ENCODE measurements around the gene OR2H2. TPM values are rescaled to one million over a fixed set of nuclear protein-coding genes. Genes with fewer than 3 reads are reported as not detected.

The OR2H2 gene
- total and polyA plus RNA-seq, 5 donors from 2014 or later = not detected

GRCh38 chr6:29608131-29608530, 23.2 kb downstream of the OR2H2 start:
- no peak overlapping the region for H3K4me3 Mint-ChIP-seq
- H3K27ac ChIP-seq (ENCODE audit: insufficient read depth, low read length, poor library complexity, severe bottlenecking) = no peak overlapping the region
- peaks cover 13% of the 10 kb centered on the region for H3K36me3 ChIP-seq (ENCODE audit: control insufficient read depth, insufficient read depth, low read length)
- ATAC-seq (ENCODE audit: low read depth in 2 of 2) (no peak), DNase-seq (no peak)
- H3K27me3 ChIP-seq (ENCODE audit: control insufficient read depth, insufficient read depth, low read length) = no peaks in the 10 kb centered on the region
- H3K9me3 ChIP-seq (ENCODE audit: control insufficient read depth in 2 of 2, low read length in 2 of 2) = no peaks in the 10 kb centered on the region
- H3K36me3 Mint-ChIP-seq = peaks cover 73% of the 10 kb centered on the region
- no peaks in the 10 kb centered on the region for H3K27me3 Mint-ChIP-seq
- H3K9me3 Mint-ChIP-seq = no peaks in the 10 kb centered on the region
- no peaks in the 10 kb centered on the region for H3K4me1 Mint-ChIP-seq
- no peak overlapping the region for H3K27ac Mint-ChIP-seq
- no peak overlapping the region for H3K4me3 ChIP-seq (ENCODE audit: low read depth, low read length)
- no peaks in the 10 kb centered on the region for H3K4me1 ChIP-seq (ENCODE audit: control insufficient read depth, insufficient read depth, low read length, poor library complexity, severe bottlenecking)

GRCh38 chr6:29610540-29610939, 25.6 kb downstream of the OR2H2 start:
- no peak overlapping the region for H3K4me3 ChIP-seq (ENCODE audit: low read depth, low read length)
- H3K27ac Mint-ChIP-seq = peak overlapping the region in 1 of 3 donors; percentile 4
- H3K4me3 Mint-ChIP-seq = no peak overlapping the region
- DNase-seq (no peak), ATAC-seq (ENCODE audit: low read depth in 2 of 2) (no peak)
- H3K36me3 ChIP-seq (ENCODE audit: control insufficient read depth, insufficient read depth, low read length) = peaks cover 19% of the 10 kb centered on the region
- no peaks in the 10 kb centered on the region for H3K27me3 Mint-ChIP-seq
- H3K4me1 ChIP-seq (ENCODE audit: control insufficient read depth, insufficient read depth, low read length, poor library complexity, severe bottlenecking) = no peaks in the 10 kb centered on the region
- no peaks in the 10 kb centered on the region for H3K4me1 Mint-ChIP-seq
- no peaks in the 10 kb centered on the region for H3K9me3 Mint-ChIP-seq
- no peaks in the 10 kb centered on the region for H3K9me3 ChIP-seq (ENCODE audit: control insufficient read depth in 2 of 2, low read length in 2 of 2)
- peaks cover 70% of the 10 kb centered on the region for H3K36me3 Mint-ChIP-seq
- no peak overlapping the region for H3K27ac ChIP-seq (ENCODE audit: insufficient read depth, low read length, poor library complexity, severe bottlenecking)
- no peaks in the 10 kb centered on the region for H3K27me3 ChIP-seq (ENCODE audit: control insufficient read depth, insufficient read depth, low read length)

DNA sequence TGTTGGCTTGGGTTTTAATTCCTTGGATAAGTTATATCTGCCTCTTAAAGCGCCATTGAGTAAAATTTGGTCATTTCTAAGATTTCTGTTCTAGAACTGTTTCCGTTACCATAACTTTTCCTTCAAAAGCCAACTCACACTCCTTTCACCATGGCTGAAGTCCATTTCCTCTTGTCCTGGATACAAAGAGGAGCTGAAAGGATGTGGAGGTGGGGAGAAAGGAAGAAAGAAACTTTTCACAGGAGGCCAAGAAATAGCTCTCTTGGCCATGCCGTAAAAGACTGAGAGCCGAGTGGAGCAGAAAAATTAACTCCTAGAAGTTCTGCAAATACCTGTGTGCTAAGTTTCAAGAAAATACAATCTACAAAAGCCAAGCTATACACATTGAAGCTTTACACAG, 26.5 kb downstream of the OR2H2 start:
- Mint-ChIP-seq H3K36me3 (peaks cover 61% of the 10 kb centered on the region), H3K4me3 (no peak overlapping the region), H3K4me1 (no peaks in the 10 kb centered on the region), H3K9me3 (no peaks in the 10 kb centered on the region), H3K27me3 (no peaks in the 10 kb centered on the region), H3K27ac (no peak overlapping the region)
- H3K36me3 ChIP-seq (ENCODE audit: control insufficient read depth, insufficient read depth, low read length) = peaks cover 17% of the 10 kb centered on the region
- H3K4me3 ChIP-seq (ENCODE audit: low read depth, low read length) = no peak overlapping the region
- H3K27ac ChIP-seq (ENCODE audit: insufficient read depth, low read length, poor library complexity, severe bottlenecking) = no peak overlapping the region
- DNase-seq (no peak), ATAC-seq (ENCODE audit: low read depth in 2 of 2) (no peak)
- no peaks in the 10 kb centered on the region for H3K4me1 ChIP-seq (ENCODE audit: control insufficient read depth, insufficient read depth, low read length, poor library complexity, severe bottlenecking)
- no peaks in the 10 kb centered on the region for H3K27me3 ChIP-seq (ENCODE audit: control insufficient read depth, insufficient read depth, low read length)
- H3K9me3 ChIP-seq (ENCODE audit: control insufficient read depth in 2 of 2, low read length in 2 of 2) = no peaks in the 10 kb centered on the region

DNA sequence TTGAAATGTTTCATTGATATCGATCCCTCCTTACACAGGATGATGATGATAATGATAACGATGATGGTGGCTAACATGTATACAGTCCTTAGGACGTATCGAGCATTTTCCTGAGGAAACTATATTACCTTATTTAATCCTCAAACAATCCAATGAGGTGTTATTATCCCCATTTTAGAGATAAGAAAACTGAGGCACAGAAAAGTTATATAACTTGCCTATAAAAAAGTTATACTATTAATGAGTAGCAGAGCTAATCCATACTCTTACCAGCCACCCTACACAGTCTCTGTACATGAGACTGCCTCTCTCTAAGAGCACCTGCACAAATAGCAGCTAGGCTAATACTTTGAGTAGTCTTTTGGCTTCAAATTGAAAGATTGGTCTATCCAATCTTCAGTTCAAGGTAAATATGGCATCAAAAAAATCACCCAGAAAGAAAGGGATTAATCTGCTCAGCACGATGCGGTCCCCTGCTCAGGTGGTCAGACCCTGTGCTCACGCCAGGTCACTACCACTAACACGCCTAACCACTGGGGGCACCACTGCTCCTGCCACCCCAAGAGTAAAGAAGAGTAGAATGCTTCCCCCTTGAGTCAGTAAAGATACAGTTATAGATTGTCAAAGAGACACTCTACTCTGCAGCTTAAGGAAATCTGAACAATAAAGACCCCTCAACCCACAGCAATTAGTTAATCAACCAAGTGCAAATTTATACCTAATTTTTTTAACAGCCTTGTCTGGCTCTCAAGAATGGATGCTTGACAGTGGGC, 33.0 kb downstream of the OR2H2 start:
- H3K9me3 ChIP-seq (ENCODE audit: control insufficient read depth in 2 of 2, low read length in 2 of 2) = no peaks in the 10 kb centered on the region
- Mint-ChIP-seq H3K4me3 (no peak overlapping the region), H3K27ac (no peak overlapping the region), H3K4me1 (no peaks in the 10 kb centered on the region), H3K36me3 (peaks cover 41% of the 10 kb centered on the region), H3K27me3 (no peaks in the 10 kb centered on the region), H3K9me3 (no peaks in the 10 kb centered on the region)
- H3K27me3 ChIP-seq (ENCODE audit: control insufficient read depth, insufficient read depth, low read length) = no peaks in the 10 kb centered on the region
- no peaks in the 10 kb centered on the region for H3K4me1 ChIP-seq (ENCODE audit: control insufficient read depth, insufficient read depth, low read length, poor library complexity, severe bottlenecking)
- H3K36me3 ChIP-seq (ENCODE audit: control insufficient read depth, insufficient read depth, low read length) = peaks cover 18% of the 10 kb centered on the region
- H3K4me3 ChIP-seq (ENCODE audit: low read depth, low read length) = no peak overlapping the region
- ATAC-seq (ENCODE audit: low read depth in 2 of 2) = no peak
- DNase-seq = peak in 1 of 3 donors; percentile 16
- H3K27ac ChIP-seq (ENCODE audit: insufficient read depth, low read length, poor library complexity, severe bottlenecking) = no peak overlapping the region

GRCh38 chr6:29619578-29620160, 34.7 kb downstream of the OR2H2 start:
- H3K27me3 Mint-ChIP-seq = no peaks in the 10 kb centered on the region
- peaks cover 27% of the 10 kb centered on the region for H3K36me3 Mint-ChIP-seq
- Histone ChIP-seq H3K4me3 (ENCODE audit: low read depth, low read length) (no peak overlapping the region), H3K36me3 (ENCODE audit: control insufficient read depth, insufficient read depth, low read length) (peaks cover 12% of the 10 kb centered on the region), H3K9me3 (ENCODE audit: control insufficient read depth in 2 of 2, low read length in 2 of 2) (no peaks in the 10 kb centered on the region), H3K27me3 (ENCODE audit: control insufficient read depth, insufficient read depth, low read length) (no peaks in the 10 kb centered on the region), H3K27ac (ENCODE audit: insufficient read depth, low read length, poor library complexity, severe bottlenecking) (no peak overlapping the region), H3K4me1 (ENCODE audit: control insufficient read depth, insufficient read depth, low read length, poor library complexity, severe bottlenecking) (no peaks in the 10 kb centered on the region)
- no peak overlapping the region for H3K27ac Mint-ChIP-seq
- no peak overlapping the region for H3K4me3 Mint-ChIP-seq
- no peaks in the 10 kb centered on the region for H3K9me3 Mint-ChIP-seq
- H3K4me1 Mint-ChIP-seq = no peaks in the 10 kb centered on the region
- no peak for ATAC-seq (ENCODE audit: low read depth in 2 of 2)
- DNase-seq = no peak

DNA sequence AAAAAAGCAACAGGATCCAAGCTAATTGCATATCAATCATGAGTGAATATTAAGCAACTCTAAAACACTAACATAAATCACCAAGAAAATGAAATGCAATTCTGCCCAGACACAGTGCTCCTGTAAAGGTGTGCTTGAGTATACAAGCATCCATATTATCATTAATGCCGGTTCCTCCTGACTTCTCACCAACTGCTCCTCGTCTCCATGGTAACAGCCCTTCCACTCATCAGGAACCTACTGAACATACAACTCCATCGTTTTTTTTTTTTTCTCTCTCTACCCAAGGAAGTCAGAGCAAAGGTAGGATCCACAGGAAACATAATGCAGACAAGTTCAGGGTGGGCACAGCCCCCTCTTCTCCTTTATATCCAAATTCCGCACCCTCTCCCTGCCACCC, 35.7 kb downstream of the OR2H2 start:
- ATAC-seq (ENCODE audit: low read depth in 2 of 2) (no peak), DNase-seq (no peak)
- no peak overlapping the region for H3K4me3 Mint-ChIP-seq
- H3K4me1 Mint-ChIP-seq = peaks cover 0 to 2% (median 0%) of the 10 kb centered on the region in 4 donors
- H3K9me3 Mint-ChIP-seq = no peaks in the 10 kb centered on the region
- Histone ChIP-seq H3K4me3 (ENCODE audit: low read depth, low read length) (no peak overlapping the region), H3K27ac (ENCODE audit: insufficient read depth, low read length, poor library complexity, severe bottlenecking) (no peak overlapping the region), H3K27me3 (ENCODE audit: control insufficient read depth, insufficient read depth, low read length) (no peaks in the 10 kb centered on the region), H3K36me3 (ENCODE audit: control insufficient read depth, insufficient read depth, low read length) (peaks cover 12% of the 10 kb centered on the region), H3K9me3 (ENCODE audit: control insufficient read depth in 2 of 2, low read length in 2 of 2) (no peaks in the 10 kb centered on the region), H3K4me1 (ENCODE audit: control insufficient read depth, insufficient read depth, low read length, poor library complexity, severe bottlenecking) (no peaks in the 10 kb centered on the region)
- H3K27me3 Mint-ChIP-seq = no peaks in the 10 kb centered on the region
- H3K36me3 Mint-ChIP-seq = peaks cover 26% of the 10 kb centered on the region
- H3K27ac Mint-ChIP-seq = no peak overlapping the region

GRCh38 chr6:29624520-29624961, 39.6 kb downstream of the OR2H2 start:
- Histone ChIP-seq H3K4me3 (ENCODE audit: low read depth, low read length) (no peak overlapping the region), H3K4me1 (ENCODE audit: control insufficient read depth, insufficient read depth, low read length, poor library complexity, severe bottlenecking) (peaks cover 15% of the 10 kb centered on the region), H3K27ac (ENCODE audit: insufficient read depth, low read length, poor library complexity, severe bottlenecking) (no peak overlapping the region), H3K36me3 (ENCODE audit: control insufficient read depth, insufficient read depth, low read length) (peaks cover 12% of the 10 kb centered on the region), H3K27me3 (ENCODE audit: control insufficient read depth, insufficient read depth, low read length) (no peaks in the 10 kb centered on the region), H3K9me3 (ENCODE audit: control insufficient read depth in 2 of 2, low read length in 2 of 2) (no peaks in the 10 kb centered on the region)
- peaks cover 18% of the 10 kb centered on the region for H3K36me3 Mint-ChIP-seq
- peaks cover 6 to 22% (median 11%) of the 10 kb centered on the region in 4 donors for H3K4me1 Mint-ChIP-seq
- H3K27me3 Mint-ChIP-seq = no peaks in the 10 kb centered on the region
- H3K9me3 Mint-ChIP-seq = no peaks in the 10 kb centered on the region
- no peak overlapping the region for H3K4me3 Mint-ChIP-seq
- DNase-seq (no peak), ATAC-seq (ENCODE audit: low read depth in 2 of 2) (no peak)
- peak overlapping the region in 2 of 3 donors; percentile 21 to 65 for H3K27ac Mint-ChIP-seq
